SK-N-SH treated with all-trans-retinoic acid at 6 μM for 48 hours (cell line): ENCODE data around the gene WDR19.

Experiments used
- ATAC-seq: fragments of 200-7000 bp; cut with Tn5 transposase; 3 replicates; pipeline ENCODE4 v1.9.1; 2020; ENCODE audit warnings: mild to moderate bottlenecking, moderate library complexity
- BACH2 ChIP-seq: fragments of 250-450 bp; sonication (Bioruptor Pico); IDR thresholded peaks from 2 replicates; pipeline ENCODE4 v1.9.0; 2021; ENCODE audit warnings: mild to moderate bottlenecking, borderline replicate concordance
- CREB5 ChIP-seq: fragments of 250-450 bp; sonication (Bioruptor Pico); IDR thresholded peaks from 2 replicates; pipeline ENCODE4 v1.5.1; 2020; ENCODE audit warnings: low read depth, mild to moderate bottlenecking, moderate library complexity
- CSDC2 ChIP-seq: fragments of 250-450 bp; sonication (Bioruptor Pico); IDR thresholded peaks from 2 replicates; pipeline ENCODE4 v1.5.0; 2020; ENCODE audit warnings: mild to moderate bottlenecking, moderate library complexity
- CSRNP3 ChIP-seq: fragments of 250-450 bp; sonication (Bioruptor Pico); IDR thresholded peaks from 2 replicates; pipeline ENCODE4 v1.5.1; 2021; ENCODE audit warnings: mild to moderate bottlenecking, moderate library complexity
- GLIS3 ChIP-seq: fragments of 250-450 bp; sonication (Bioruptor Pico); IDR thresholded peaks from 2 replicates; pipeline ENCODE4 v1.5.0; 2020; ENCODE audit warnings: mild to moderate bottlenecking, moderate library complexity
- OSR1 ChIP-seq: fragments of 250-450 bp; sonication (Bioruptor Pico); IDR thresholded peaks from 2 replicates; pipeline ENCODE4 v1.8.0; 2022; ENCODE audit warnings: moderate library complexity, mild to moderate bottlenecking, inconsistent platforms
- PPARA ChIP-seq: fragments of 250-450 bp; sonication (Bioruptor Pico); IDR thresholded peaks from 2 replicates; pipeline ENCODE4 v1.5.0; 2020; ENCODE audit warnings: mild to moderate bottlenecking, borderline replicate concordance
- RARB ChIP-seq: fragments of 250-450 bp; sonication (Bioruptor Pico); IDR thresholded peaks from 2 replicates; pipeline ENCODE4 v1.8.0; 2021; ENCODE audit warnings: mild to moderate bottlenecking, moderate library complexity
- SNAI2 ChIP-seq: fragments of 250-450 bp; sonication (Bioruptor Pico); IDR thresholded peaks from 2 replicates; pipeline ENCODE4 v1.5.0; 2020; ENCODE audit warnings: mild to moderate bottlenecking, moderate library complexity
- TCF4 ChIP-seq: fragments of 250-450 bp; sonication (Bioruptor Pico); IDR thresholded peaks from 2 replicates; pipeline ENCODE4 v1.8.0; 2021; ENCODE audit warnings: mild to moderate bottlenecking, moderate library complexity, borderline replicate concordance
- TOX ChIP-seq: fragments of 250-450 bp; sonication (Bioruptor Pico); IDR thresholded peaks from 2 replicates; pipeline ENCODE4 v1.8.0; 2021; ENCODE audit warnings: mild to moderate bottlenecking, moderate library complexity, borderline replicate concordance
- ZC3H10 ChIP-seq: fragments of 250-450 bp; sonication (Bioruptor Pico); IDR thresholded peaks from 2 replicates; pipeline ENCODE4 v1.5.1; 2021; ENCODE audit warnings: mild to moderate bottlenecking, moderate library complexity
- ZFP3 ChIP-seq: fragments of 250-450 bp; sonication (Bioruptor Pico); IDR thresholded peaks from 2 replicates; pipeline ENCODE4 v1.5.0; 2020; ENCODE audit warnings: mild to moderate bottlenecking, moderate library complexity
- ZFP30 ChIP-seq: fragments of 450-650 bp; formaldehyde crosslinking; IDR thresholded peaks from 2 replicates; pipeline ENCODE4 v1.5.0; 2022; ENCODE audit warnings: mild to moderate bottlenecking, moderate library complexity
- ZNF70 ChIP-seq: fragments of 450-650 bp; formaldehyde crosslinking; IDR thresholded peaks from 2 replicates; pipeline ENCODE4 v1.5.0; 2020; ENCODE audit warnings: mild to moderate bottlenecking, moderate library complexity
- ZNF8 ChIP-seq: fragments of 450-650 bp; formaldehyde crosslinking; IDR thresholded peaks from 2 replicates; pipeline ENCODE4 v1.5.0; 2020; ENCODE audit warnings: mild to moderate bottlenecking, moderate library complexity
- TF ChIP-seq, protein P1 (sequence below): fragments of 250-450 bp; sonication (Bioruptor Pico); IDR thresholded peaks from 2 replicates; pipeline ENCODE4 v1.8.0; 2021; ENCODE audit warnings: low read depth, mild to moderate bottlenecking, moderate library complexity, borderline replicate concordance
- TF ChIP-seq, protein P2 (sequence below): fragments of 250-450 bp; sonication (Bioruptor Pico); IDR thresholded peaks from 2 replicates; pipeline ENCODE4 v1.8.0; 2020; ENCODE audit warnings: mild to moderate bottlenecking, moderate library complexity, borderline replicate concordance

WDR19 gene

DNA sequence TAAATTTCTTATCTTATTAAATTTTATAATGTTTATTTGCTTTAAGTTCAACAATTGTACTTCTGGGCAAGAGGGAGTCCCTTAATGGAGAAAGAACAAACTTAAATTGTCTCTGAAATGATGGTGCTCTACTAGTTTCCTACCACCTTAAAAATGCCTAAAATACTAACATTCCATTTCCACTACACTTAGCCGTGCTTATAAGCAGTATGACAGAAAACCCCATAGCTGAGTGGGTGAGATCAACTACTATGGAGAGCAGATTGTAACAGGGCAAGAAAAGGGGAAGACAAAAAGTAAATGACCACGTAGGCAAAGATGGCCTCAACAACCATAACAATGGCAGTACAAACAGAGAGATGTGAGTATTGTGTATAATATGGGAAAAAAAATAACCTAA is 148.9 kb downstream of the WDR19 start:
- ATAC-seq: no peak
- no peak for TF ChIP-seq CREB5
- no peak for TF ChIP-seq TOX (CRISPR knock-in tag)
- TF ChIP-seq GLIS3 (CRISPR knock-in tag): no peak
- TF ChIP-seq, protein P1, sequence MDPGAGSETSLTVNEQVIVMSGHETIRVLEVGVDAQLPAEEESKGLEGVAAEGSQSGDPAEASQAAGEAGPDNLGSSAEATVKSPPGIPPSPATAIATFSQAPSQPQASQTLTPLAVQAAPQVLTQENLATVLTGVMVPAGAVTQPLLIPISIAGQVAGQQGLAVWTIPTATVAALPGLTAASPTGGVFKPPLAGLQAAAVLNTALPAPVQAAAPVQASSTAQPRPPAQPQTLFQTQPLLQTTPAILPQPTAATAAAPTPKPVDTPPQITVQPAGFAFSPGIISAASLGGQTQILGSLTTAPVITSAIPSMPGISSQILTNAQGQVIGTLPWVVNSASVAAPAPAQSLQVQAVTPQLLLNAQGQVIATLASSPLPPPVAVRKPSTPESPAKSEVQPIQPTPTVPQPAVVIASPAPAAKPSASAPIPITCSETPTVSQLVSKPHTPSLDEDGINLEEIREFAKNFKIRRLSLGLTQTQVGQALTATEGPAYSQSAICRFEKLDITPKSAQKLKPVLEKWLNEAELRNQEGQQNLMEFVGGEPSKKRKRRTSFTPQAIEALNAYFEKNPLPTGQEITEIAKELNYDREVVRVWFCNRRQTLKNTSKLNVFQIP (CRISPR knock-in tag): no peak
- TF ChIP-seq PPARA: no peak
- TF ChIP-seq RARB: no peak
- TF ChIP-seq BACH2 (CRISPR knock-in tag): no peak
- no peak for TF ChIP-seq ZC3H10 (CRISPR knock-in tag)
- no peak for TF ChIP-seq ZFP3 (CRISPR knock-in tag)
- TF ChIP-seq ZNF70 (CRISPR knock-in tag): no peak
- no peak for TF ChIP-seq CSDC2 (CRISPR knock-in tag)
- no peak for TF ChIP-seq ZNF8 (CRISPR knock-in tag)
- no peak for TF ChIP-seq TCF4 (CRISPR knock-in tag)
- no peak for TF ChIP-seq OSR1
- TF ChIP-seq SNAI2 (CRISPR knock-in tag): no peak
- TF ChIP-seq, protein P2, sequence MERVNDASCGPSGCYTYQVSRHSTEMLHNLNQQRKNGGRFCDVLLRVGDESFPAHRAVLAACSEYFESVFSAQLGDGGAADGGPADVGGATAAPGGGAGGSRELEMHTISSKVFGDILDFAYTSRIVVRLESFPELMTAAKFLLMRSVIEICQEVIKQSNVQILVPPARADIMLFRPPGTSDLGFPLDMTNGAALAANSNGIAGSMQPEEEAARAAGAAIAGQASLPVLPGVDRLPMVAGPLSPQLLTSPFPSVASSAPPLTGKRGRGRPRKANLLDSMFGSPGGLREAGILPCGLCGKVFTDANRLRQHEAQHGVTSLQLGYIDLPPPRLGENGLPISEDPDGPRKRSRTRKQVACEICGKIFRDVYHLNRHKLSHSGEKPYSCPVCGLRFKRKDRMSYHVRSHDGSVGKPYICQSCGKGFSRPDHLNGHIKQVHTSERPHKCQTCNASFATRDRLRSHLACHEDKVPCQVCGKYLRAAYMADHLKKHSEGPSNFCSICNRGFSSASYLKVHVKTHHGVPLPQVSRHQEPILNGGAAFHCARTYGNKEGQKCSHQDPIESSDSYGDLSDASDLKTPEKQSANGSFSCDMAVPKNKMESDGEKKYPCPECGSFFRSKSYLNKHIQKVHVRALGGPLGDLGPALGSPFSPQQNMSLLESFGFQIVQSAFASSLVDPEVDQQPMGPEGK (CRISPR knock-in tag): no peak
- no peak for TF ChIP-seq ZFP30 (CRISPR knock-in tag)
- TF ChIP-seq CSRNP3 (CRISPR knock-in tag): no peak
